Activated CD4-positive, alpha-beta T cell treated with anti-CD3 and anti-CD28 coated beads for 4 hours (primary cell): Measurements from ENCODE around the gene STK35.
A peak's percentile ranks its signal among the peaks of the same experiment; 100 is the strongest.
"Not testable (repeated sequence)": the region's sequence is repeated elsewhere in the genome, so short reads cannot be mapped to it uniquely, and the experiment has no call there.

Experiments used
- DNase-seq, 2 donors: peaks; one replicate each; pipeline ENCODE4 v3.0.0-alpha.2; 2020

The STK35 gene

DNA sequence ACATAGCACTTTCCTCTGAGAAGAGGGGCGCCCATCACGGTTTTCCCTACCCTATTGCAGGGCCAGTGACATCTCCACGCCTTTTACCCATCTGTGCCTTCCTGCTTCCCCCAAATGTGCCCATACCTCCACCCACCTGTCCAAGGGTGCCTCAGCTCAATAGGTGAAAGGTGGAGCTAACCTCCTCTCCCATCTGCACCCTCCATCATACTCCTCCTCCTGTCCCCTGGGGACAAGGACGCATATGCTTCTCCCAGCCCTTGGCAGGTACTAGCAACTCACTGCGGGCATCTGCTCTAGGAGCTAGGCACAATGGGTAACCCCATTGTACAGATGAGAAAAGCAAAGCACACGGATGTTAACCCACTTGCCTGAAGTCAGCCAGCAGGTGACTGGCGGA lies 62.8 kb downstream of the STK35 start:
- no peak for DNase-seq

DNA sequence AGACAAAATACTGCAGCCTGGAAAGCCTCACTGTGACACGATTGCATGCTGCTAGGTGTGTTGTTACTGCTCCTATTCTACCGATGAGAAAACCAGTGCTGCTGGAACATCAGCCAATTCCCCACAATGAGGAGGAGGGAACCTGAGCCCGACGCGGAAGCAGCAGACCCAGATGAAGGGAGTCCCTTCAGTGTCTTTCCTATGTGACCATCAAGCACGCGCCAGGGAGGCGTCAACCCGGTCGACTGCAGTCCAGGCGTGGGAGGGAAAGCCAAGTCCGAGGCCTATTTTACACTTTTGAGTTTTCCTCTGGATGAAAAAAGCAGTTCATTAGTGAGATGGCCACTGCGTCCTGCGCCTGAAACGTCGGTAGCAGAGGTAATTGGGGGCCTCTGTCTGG lies 63.3 kb downstream of the STK35 start:
- no peak for DNase-seq

DNA sequence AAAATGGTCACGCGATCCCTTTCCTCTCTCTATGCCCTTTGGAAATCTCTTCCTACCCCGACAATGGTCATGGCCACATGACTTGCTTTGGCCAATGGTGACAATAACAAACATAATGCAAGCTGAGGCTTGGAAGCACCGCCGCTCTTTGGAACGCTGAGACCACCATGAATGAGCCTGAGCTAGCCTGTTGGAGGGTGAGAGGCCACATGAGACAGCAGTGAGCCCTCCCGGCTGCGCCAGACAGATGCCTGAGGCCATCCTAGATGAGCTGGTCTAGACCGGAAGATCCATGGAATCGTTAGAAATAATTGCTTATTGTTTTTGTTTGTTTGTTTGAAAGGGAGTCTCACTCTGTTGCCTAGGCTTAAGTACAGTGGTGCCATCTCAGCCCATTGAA lies 64.2 kb downstream of the STK35 start:
- no peak for DNase-seq

DNA sequence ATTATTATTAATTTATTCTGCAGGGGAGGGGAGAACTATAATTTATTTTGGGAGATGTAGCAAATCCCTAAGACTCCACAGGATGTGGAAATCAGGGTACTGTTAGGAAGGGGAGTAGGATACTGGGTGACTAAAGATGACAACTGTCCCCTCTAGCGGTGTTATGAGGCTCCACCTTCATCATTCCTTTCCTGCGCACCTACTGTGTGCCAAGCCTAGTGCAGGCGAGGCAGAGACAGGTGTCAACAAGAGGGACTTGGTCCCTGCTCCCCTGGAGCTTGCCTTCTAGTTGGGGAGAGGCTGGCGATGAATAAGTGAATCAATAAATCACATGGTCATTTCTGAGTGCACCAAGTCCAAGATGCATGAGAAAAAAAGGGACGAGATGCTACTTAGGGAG lies 65.5 kb downstream of the STK35 start:
- no peak for DNase-seq

DNA sequence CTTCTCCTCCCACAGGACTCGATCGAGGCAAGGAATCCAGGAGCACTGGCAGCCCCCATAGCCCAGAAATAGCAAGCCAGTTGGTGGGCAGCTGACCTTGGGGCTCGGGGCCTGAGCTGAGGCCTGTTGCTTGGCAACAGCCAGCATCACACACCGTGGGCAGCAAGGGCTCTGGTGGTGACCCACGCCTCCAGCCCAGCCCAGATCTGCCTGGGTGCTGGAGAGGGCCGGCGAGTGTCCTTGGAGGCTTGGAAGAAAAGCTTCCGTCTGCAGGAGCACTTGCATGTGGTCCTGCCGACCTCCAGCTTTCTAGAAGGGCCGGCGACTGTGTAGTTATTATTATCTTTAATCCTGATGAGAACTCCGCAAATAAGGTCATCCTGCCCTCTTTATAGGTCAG lies 67.3 kb downstream of the STK35 start:
- no peak for DNase-seq

DNA sequence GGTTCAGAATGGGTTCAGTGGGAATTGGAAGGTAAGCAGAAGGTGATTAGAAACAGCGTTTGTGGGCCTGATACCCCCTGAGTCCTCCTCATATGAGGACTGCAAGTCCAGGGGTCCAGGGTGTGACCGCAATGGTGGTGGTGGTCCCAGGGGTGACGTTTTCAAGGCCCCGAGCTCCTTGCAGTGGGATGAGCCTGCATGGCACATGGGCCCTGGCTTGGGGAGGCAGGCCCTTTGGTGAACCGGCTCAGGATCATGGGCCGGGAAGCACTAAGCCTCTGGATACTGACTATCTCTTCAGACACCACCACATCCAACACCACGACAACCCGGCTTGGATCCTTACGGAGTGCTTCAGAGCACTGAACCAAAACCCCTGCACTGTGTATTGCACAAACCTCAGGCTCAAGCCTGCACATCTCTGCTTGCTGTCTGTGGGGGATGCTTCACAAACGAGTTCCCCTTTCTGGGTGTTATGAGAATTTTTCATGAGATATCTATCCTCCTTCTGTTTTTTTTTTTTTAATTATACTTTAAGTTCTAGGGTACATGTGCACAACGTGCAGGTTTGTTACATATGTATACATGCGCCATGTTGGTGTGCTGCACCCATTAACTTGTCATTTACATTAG lies 67.9 kb downstream of the STK35 start:
- DNase-seq, result no peak

DNA sequence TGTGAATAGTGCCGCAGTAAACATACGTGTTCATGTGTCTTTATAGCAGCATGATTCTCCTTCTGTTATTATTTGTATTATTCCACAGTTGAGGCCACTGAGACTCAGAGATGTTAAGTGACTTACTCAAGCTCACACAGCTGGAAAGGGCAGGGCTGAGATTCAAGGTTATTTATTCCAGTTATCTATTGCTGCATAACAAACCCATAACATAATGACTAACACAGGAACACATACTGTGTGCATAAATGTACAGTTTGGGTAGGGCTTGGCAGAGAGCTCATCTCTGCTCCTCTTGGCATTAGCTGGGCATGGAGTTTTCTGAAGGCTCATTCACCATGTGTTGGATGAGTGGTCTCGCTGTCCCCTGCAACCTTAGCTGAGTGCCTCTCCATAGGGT lies 68.8 kb downstream of the STK35 start:
- DNase-seq, result no peak

DNA sequence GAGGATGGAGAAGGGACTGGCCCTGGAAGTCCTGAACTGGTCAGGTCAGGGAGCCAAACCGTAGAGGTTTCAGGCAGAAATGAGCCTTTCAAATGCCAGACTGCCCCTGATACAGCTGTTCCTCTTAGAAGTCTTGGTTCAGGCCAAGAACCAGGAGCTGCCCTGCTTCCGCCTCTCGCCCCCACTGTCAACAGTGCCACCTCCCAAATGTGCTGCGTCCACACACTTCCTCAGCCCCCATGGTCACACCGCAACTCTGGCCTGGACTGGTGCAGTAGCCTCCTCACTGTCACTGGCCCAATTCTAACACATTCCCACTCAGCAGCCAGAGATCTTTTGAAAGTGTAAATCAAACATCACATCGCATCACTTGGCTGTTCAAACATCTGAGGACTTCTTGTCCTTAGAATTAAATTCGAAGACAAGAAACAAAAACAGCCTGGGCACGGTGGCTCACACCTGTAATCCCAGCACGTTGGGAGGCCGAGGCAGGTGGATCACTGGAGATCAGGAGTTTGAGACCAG lies 69.7 kb downstream of the STK35 start:
- no peak for DNase-seq

DNA sequence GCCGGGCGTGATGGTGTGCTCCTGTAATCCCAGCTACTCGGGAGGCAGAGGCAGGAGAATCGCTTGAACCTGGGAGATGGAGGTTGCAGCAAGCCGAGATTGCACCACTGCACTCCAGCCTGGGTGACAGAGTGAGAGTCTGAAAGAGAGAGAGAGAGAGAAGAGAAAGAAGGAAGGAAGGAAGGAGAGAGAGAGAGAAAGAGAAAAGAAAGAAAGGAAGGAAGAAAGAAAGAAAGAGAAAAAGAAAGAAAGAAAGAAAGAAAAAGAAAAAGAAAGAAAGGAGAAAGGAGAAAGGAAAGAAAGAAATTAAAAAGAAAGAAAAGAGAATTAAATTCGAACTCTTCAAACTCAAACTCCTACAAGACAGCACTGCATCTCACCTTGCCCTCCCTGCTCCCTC lies 70.2 kb downstream of the STK35 start:
- not testable (repeated sequence) for DNase-seq

DNA sequence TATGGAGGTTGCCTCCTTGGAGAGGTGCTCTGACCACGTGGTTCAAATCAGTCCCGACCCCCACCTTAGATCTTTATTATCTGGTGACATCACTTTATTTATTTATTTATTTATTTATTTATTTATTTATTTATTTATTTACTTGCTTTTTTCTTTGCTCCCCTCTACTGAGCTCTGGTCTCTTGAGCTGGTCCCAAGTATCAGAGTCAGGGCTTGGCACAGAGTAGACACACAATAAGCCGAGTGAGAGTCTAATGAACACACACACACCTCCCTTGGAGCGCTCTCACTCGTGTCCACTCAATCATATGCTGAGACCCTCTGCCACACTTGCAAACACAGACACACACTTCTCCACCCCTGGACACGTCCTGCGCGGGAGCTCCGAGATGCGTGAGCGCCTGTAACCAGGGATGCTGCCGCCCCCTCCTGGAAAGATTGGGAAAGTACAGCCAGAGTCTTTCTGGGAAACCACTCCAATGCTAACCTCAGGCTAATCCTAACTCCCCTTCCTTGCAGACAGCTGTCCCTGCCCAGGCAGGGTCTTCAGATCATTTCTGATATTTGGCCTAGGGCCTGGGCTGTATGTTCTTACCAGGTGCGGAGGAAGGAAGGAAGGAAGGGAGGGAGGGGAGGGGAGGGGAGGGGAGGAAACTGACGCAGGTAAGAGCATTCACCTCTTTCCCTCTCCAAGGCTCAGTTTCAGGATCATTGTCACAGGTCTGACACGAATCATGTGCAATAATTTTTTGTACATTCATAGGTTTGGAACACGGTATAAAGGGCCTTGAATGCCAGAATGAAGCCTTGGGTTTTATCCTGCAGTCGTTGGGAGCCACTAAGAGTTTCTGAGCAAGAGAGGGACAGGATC lies 70.9 kb downstream of the STK35 start:
- DNase-seq, result peak; percentile 59 to 69

DNA sequence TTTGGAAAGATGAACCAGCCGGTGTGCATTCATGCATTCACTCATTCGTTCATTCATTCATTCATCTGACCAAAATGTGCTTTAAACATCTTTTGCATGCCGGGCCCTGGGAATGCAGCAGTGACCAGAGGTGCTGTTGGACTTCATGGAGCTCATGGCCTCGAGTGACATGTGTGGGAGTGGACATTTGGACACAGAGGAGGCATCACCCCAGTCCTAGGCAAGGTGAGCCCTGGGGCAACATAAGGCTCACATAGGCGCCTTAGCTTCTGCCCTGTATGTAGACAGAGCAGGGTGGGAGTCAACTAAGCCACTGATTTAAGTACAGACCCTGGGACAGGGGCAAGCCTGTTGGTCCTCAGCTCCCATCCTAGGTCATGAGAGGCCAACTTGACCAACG lies 71.6 kb downstream of the STK35 start:
- no peak for DNase-seq

DNA sequence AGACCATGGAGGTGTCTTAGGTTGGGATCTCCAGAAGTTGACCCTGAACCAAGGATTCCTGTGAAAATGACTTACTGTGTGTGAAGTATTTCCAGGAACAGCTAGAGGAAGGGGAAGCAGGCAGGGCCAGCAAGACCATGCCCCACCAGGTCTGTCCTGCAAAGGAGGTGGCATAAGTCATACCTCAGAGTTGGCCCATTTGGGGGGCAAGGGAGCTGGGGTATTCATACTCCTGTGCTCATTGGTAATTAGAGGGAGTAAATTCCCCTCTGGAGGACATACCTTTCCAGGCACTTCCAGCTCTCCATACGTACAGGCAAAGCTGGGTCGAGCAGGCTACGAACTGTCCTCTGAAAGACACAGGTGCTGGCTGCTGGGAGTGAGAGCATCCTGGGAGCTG lies 72.4 kb downstream of the STK35 start:
- no peak for DNase-seq

DNA sequence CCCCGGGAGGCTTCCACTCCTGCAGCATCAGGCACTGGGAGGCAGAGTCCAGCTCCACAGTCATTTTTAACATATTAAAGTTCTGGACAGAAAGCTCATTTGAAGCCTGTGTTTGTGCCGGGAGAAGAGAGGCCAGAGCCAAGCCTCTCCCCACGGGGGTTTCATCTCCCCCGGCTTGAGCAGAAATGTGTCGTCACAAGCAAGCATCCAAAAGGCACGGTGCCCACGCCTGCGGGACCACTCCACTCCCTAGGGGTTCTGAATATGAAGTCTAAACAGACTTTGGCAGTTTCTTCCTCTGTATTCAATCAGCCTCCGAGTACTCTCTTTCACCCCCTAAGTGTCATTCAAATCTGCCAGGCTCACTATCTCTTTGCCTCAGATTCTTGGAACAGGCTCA lies 75.3 kb downstream of the STK35 start:
- DNase-seq, result no peak

DNA sequence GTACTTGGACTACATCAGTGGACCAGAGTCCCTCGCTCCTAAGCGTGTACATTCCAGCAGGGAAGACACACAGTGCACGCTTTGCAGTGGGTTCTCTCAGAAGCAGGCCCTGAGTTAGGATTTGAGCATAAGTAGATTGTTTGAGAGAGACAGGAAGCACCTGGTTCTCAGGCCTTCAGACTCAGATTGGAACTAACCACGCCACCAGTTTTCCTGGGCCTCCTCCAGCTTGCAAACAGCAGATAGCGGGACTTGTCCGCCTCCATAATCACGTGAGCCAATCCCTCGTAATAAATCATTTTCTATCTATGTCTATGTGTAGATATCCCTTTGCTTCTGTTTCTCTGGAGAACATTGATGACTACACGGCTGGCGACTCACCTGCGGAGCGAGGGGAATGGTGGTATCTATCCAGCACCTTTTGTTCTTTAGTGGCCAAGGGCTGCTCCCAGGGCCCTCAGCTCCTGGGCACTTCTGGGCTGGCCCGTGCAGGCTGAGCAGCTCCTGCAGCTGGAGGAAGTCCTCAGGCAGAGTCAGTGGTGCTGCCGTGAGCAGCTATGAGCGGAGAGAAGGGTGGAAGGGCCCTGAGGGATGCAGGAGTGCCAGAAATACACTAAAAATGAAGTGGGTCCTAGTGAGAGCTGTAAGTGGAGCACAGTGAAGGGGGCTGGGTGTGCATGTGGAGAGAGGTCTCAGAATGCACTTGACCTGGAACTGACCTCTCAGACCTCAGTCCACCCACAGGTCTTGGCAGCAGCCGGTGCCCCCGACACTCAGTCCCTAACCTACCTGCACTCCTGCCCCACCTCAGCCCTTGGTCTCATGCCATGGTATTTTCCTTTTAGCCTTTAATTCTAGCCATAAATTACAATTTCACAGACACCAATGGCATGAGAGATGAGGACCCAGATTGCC lies 76.9 kb downstream of the STK35 start:
- DNase-seq, result no peak

DNA sequence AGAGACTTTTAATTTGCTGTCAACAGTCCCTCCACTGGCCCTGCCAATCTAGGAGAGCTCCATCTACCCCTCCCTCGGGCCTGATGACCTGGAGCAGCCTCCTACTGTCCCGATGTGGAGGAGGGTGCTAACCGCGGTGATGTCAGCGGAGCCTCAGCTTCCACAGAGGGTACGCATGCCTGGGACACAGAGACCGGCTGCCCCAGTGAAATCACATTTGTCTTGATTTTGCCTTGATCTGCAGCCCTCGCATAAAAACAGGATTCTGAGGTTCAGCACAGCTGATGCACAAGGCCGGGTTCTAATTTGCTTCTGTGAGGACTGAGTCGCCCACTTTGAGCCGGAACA lies 77.6 kb downstream of the STK35 start:
- DNase-seq, result no peak

DNA sequence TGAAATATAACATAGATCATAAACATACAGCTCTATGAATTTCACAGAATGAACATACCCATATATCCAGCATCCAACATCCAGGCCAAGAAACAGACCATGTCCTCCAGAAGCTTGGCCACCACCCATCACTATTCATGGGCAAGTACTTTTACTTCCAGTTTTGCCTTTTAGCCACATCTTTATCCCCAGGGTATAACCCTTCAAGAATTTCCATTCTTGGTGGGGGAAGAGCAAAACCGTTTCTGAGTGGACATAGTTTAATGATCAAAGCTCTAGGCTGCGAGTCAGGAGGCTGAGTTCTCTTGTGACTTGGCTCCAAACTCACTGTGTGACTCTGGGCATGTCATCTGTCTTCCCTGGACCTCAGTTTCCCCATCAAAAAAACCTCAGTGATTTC lies 78.3 kb downstream of the STK35 start:
- DNase-seq, result no peak

DNA sequence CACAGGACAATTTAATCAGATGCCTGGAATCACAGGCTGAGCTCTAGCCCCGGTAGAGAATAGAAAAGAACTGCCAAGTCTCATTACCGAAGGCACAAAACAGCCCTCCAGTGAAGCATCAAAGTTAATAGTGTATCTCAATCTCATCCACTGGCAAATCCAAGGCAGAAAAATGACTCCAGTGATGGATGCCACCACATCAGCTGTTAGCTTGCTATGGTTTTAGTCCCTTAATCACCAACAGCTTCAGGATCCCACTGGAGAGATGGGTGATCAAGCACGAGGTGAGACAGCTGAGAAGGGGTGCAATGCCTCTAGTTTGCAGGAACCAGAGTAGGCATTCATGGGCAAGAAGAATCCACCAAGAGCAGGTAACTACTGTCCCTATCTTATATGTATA lies 81.8 kb downstream of the STK35 start:
- no peak for DNase-seq

DNA sequence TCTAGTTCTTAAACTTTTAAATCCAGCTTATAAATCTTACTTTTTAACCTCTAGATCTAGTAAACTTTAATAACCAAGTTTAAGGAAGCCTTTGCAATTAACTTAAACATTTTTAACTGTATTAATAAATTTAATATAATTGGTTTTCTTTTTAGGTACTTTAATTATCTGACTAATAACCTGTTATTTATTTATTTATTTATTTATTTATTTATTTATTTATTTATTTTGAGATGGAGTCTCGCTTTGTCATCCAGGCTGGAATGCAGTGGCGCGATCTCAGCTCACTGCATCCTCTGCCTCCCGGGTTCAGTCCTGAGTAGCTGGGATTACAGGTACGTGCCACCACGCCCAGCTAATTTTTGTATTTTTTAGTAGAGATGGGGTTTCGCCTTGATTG lies 83.3 kb downstream of the STK35 start:
- not testable (repeated sequence) for DNase-seq

DNA sequence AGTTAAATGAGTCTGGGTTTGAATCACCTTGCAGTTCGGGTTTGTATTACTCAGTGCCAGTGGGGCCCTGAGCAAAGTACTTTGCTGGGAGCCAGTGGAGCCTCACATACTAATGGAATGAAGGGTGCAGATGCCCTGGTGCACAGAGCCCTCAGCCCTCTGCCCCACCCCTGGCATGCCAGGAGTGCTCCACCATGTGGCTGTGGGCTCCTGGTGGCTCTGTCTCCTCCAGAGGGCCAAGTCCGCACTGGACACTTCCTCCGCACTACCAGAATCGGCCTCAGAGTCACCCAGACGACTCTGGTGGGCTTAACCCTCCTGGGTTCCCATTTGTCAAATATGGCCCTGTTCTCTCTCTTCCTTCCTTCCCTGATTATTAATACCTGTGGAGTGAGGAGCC lies 94.0 kb downstream of the STK35 start:
- no peak for DNase-seq

DNA sequence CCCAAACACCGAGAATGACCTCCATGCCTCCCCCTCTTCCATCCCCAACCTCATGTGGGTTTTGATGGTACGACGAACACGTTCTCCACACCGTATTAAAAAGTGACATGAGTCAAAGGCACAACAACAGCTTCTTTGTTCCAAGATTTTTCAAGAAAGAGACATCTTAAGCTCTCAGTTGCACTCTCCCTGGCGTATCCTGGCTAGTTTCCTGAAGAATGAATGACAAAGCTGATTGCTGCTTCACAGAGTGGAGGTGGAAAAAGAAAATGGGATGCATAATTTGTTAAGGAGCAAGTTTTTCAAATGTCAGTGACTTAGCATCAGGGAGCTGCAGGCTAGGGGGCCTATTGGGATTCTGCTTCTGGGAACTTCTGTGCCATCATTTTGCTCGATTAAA lies 95.5 kb downstream of the STK35 start:
- DNase-seq, result no peak
